HepG2 (cell line): ENCODE data around the gene TBC1D14. TPM values are rescaled to one million over a fixed set of nuclear protein-coding genes. Genes with fewer than 3 reads are reported as not detected.
A peak's percentile ranks its signal among the peaks of the same experiment; 100 is the strongest.

Source experiments
- ATRX ChIP-seq: sonication (generic); formaldehyde crosslinking; IDR thresholded peaks from 2 replicates; pipeline ENCODE4 v1.4.0; 2020; ENCODE audit warnings: missing genetic modification reagents, borderline replicate concordance
- CEBPG ChIP-seq: IDR thresholded peaks from 2 replicates; pipeline ENCODE4 v1.6.1; 2016
- ETS1 ChIP-seq: sonication (generic); formaldehyde crosslinking; IDR thresholded peaks from 2 replicates; pipeline ENCODE4 v1.4.0; 2020; ENCODE audit warnings: missing genetic modification reagents
- GATA4 ChIP-seq: sonication (generic); IDR thresholded peaks from 2 replicates; pipeline ENCODE4 v1.6.1; 2016; ENCODE audit warnings: antibody characterized with exemption, low read depth, borderline replicate concordance
- HNRNPH1 ChIP-seq: fragments of 200-400 bp; formaldehyde crosslinking; optimal IDR thresholded peaks from 2 replicates; pipeline ENCODE3; 2017; ENCODE audit warnings: mild to moderate bottlenecking, low read depth, low read length
- KAT2B ChIP-seq: fragments of 150-350 bp; IDR thresholded peaks from 2 replicates; pipeline ENCODE4 v1.6.1; 2014; ENCODE audit warnings: low read depth, low read length, borderline replicate concordance
- MYPOP ChIP-seq: sonication (generic); formaldehyde crosslinking; IDR thresholded peaks from 2 replicates; pipeline ENCODE4 v1.8.1; 2023; ENCODE audit warnings: mild to moderate bottlenecking, moderate library complexity, missing genetic modification reagents
- NFKB2 ChIP-seq: sonication (generic); formaldehyde crosslinking; IDR thresholded peaks from 2 replicates; pipeline ENCODE4 v1.4.0; 2020; ENCODE audit warnings: missing genetic modification reagents, borderline replicate concordance
- SETDB1 ChIP-seq: sonication (generic); formaldehyde crosslinking; IDR thresholded peaks from 2 replicates; pipeline ENCODE4 v1.5.1; 2020; ENCODE audit warnings: missing genetic modification reagents, mild to moderate bottlenecking, borderline replicate concordance
- TFAP4 ChIP-seq: sonication (generic); IDR thresholded peaks from 2 replicates; pipeline ENCODE4 v1.6.1; 2016; ENCODE audit warnings: low read depth, borderline replicate concordance
- XBP1 ChIP-seq: sonication (generic); formaldehyde crosslinking; IDR thresholded peaks from 2 replicates; pipeline ENCODE4 v1.5.0; 2020; ENCODE audit warnings: missing genetic modification reagents
- ZBTB14 ChIP-seq: sonication (generic); formaldehyde crosslinking; IDR thresholded peaks from 2 replicates; pipeline ENCODE4 v1.4.0; 2020; ENCODE audit warnings: missing genetic modification reagents
- ZBTB26 ChIP-seq: IDR thresholded peaks from 2 replicates; pipeline ENCODE4 v1.6.1; 2016; ENCODE audit warnings: missing compliant biosample characterization, missing genetic modification reagents, borderline replicate concordance
- ZBTB49 ChIP-seq: sonication (generic); formaldehyde crosslinking; IDR thresholded peaks from 2 replicates; pipeline ENCODE4 v1.4.0; 2020; ENCODE audit warnings: missing genetic modification reagents, borderline replicate concordance
- ZFP36L1 ChIP-seq: sonication (generic); formaldehyde crosslinking; IDR thresholded peaks from 2 replicates; pipeline ENCODE4 v1.8.0; 2022; ENCODE audit warnings: mild to moderate bottlenecking, missing genetic modification reagents, moderate library complexity
- ZNF274 ChIP-seq: sonication (generic); formaldehyde crosslinking; IDR thresholded peaks from 2 replicates; pipeline ENCODE4 v1.5.1; 2020; ENCODE audit warnings: mild to moderate bottlenecking, missing genetic modification reagents
- ZNF3 ChIP-seq: IDR thresholded peaks from 2 replicates; pipeline ENCODE4 v1.7.0; 2017; ENCODE audit warnings: inconsistent platforms
- ZNF580 ChIP-seq: IDR thresholded peaks from 2 replicates; pipeline ENCODE4 v1.6.1; 2016; ENCODE audit warnings: low read depth, borderline replicate concordance
- ZSCAN22 ChIP-seq: sonication (generic); formaldehyde crosslinking; IDR thresholded peaks from 2 replicates; pipeline ENCODE4 v1.4.0; 2020; ENCODE audit warnings: mild to moderate bottlenecking, missing genetic modification reagents
- ZZZ3 ChIP-seq: sonication (generic); formaldehyde crosslinking; IDR thresholded peaks from 2 replicates; pipeline ENCODE4 v1.4.0; 2020; ENCODE audit warnings: missing genetic modification reagents, mild to moderate bottlenecking, borderline replicate concordance
- polyA plus RNA-seq, 8 experiments: library from polyadenylated mRNA; depleted of rRNA in 3 of 8; stranded (reverse) in 7 of 8; unstranded in 1 of 8; fragments of >200 nt; fragmentation: Illumina TruSeq in 4 of 8; extraction: Trizol in 4 of 8; gene quantifications; 2 replicates each; pipeline versions ENCODE4 v1.2.1 to v1.2.3, GENCODE V29; 2011 to 2016; ENCODE audit warnings: low read depth in 4 of 8, missing spikeins in 1 of 8, mixed read lengths in 1 of 8; ENCODE audit not compliant: insufficient read depth in 1 of 8
- total RNA-seq, 5 experiments: library from RNA; depleted of rRNA; stranded (reverse); fragments of >200 nt; fragmentation: Illumina TruSeq; extraction: Trizol; gene quantifications; 2 replicates each; pipeline ENCODE4 v1.2.3, GENCODE V29; 2016; ENCODE audit warnings: low read depth in 1 of 5

The TBC1D14 gene
- total and polyA plus RNA-seq, 2 of the 13 experiments (the other 11 are each of a cell fraction or from before 2014, with no cell fraction given): 29.5 to 46.5 TPM

- TF ChIP-seq ZBTB49 (CRISPR knock-in tag) (no peak), ZSCAN22 (CRISPR knock-in tag) (no peak), GATA4 (no peak), TFAP4 (peak; percentile 26; the same call in 1 of the 2 replicates), ZBTB14 (CRISPR knock-in tag) (no peak), KAT2B (no peak), SETDB1 (CRISPR knock-in tag) (no peak), ZZZ3 (CRISPR knock-in tag) (no peak), ETS1 (CRISPR knock-in tag) (no peak), CEBPG (peak; percentile 50; the same call in 1 of the 2 replicates), NFKB2 (no peak; the same call in 1 of the 2 replicates), ZNF274 (no peak), XBP1 (no peak), MYPOP (no peak), ATRX (no peak), ZNF3 (CRISPR knock-in tag) (no peak), ZFP36L1 (CRISPR knock-in tag) (no peak), ZBTB26 (no peak), ZNF580 (CRISPR knock-in tag) (0 out of 2 replicates have a peak, but pooled peaks have one; percentile 61), HNRNPH1 (peak; percentile 44)
Measured at GRCh38 chr4:6892190-6892908, 17.3 kb upstream of the TBC1D14 start (continued).
